T-helper 17 cell (primary cell): ENCODE data around the gene ASXL1. TPM values are rescaled to one million over a fixed set of nuclear protein-coding genes. Genes with fewer than 3 reads are reported as not detected.

Experiments
- ATAC-seq: fragments of 150-1000 bp; cut with Tn5 transposase; 2 replicates; pipeline ENCODE4 v1.10.0; 2021; ENCODE audit warnings: mild to moderate bottlenecking, moderate library complexity
- DNase-seq, 3 donors: peaks; one replicate each; pipeline versions ENCODE4 v3.0.0 to v3.0.0-alpha.2; 2020 to 2021
- H3K9me3 ChIP-seq: one replicate; pipeline ENCODE4 v1.7.0; 2013; ENCODE audit warnings: low read length, mild to moderate bottlenecking; ENCODE audit not compliant: control insufficient read depth, poor library complexity, severe bottlenecking
- H3K27ac Mint-ChIP-seq: one replicate; pipeline ENCODE4 v1.8.0; 2022; ENCODE audit warnings: mild to moderate bottlenecking, moderate library complexity, mixed read lengths
- H3K27me3 Mint-ChIP-seq: one replicate; pipeline ENCODE4 v1.8.0; 2022; ENCODE audit warnings: mixed read lengths
- H3K36me3 Mint-ChIP-seq: one replicate; pipeline ENCODE4 v1.8.0; 2022; ENCODE audit warnings: low read depth, mixed read lengths
- H3K4me1 Mint-ChIP-seq: one replicate; pipeline ENCODE4 v1.8.0; 2022; ENCODE audit warnings: mild to moderate bottlenecking, mixed read lengths
- H3K4me3 Mint-ChIP-seq: one replicate; pipeline ENCODE4 v1.8.0; 2022; ENCODE audit warnings: mild to moderate bottlenecking, moderate library complexity, mixed read lengths
- total RNA-seq, 4 donors: library from RNA in 2 of 4; stranded (reverse) in 2 of 4; gene quantifications; one replicate each; pipeline ENCODE4 v1.2.3 and lab custom pipeline; 2022 to 2026

Gene ASXL1
- total RNA-seq, 2 donors from 2014 or later: 198 to 207 TPM

DNA sequence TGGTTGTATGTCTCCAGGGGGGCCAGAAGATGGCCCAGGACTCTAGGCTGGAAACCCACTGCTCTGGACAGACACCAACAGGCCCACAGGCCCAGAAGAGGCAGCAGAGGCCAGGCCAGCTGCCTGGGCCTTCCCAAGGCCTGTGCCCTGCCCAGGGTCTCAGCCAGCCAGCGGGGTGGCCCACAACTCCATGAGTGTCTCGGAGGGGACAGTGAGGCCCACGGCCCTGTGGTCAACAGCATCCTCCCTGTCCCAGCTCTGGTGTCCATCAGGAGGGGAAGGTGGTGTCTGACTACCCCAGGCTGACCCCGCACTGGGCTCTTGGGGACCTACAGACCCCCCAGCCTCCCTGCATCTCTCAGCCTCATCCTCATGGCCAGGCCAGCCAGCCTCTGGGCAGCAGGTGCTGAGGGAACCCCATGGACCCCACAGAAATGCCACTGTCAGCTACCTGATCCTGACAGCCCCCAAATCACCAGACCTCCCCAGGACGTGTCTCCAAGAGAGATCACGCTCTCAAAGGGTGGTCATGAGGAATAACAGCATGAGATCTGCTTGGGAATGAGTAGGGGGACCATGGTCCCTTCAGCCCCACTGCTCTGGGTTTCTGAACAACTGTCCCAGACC lies 114.6 kb downstream of the ASXL1 start:
- H3K27me3 Mint-ChIP-seq: no peaks in the 10 kb centered on the region

DNA sequence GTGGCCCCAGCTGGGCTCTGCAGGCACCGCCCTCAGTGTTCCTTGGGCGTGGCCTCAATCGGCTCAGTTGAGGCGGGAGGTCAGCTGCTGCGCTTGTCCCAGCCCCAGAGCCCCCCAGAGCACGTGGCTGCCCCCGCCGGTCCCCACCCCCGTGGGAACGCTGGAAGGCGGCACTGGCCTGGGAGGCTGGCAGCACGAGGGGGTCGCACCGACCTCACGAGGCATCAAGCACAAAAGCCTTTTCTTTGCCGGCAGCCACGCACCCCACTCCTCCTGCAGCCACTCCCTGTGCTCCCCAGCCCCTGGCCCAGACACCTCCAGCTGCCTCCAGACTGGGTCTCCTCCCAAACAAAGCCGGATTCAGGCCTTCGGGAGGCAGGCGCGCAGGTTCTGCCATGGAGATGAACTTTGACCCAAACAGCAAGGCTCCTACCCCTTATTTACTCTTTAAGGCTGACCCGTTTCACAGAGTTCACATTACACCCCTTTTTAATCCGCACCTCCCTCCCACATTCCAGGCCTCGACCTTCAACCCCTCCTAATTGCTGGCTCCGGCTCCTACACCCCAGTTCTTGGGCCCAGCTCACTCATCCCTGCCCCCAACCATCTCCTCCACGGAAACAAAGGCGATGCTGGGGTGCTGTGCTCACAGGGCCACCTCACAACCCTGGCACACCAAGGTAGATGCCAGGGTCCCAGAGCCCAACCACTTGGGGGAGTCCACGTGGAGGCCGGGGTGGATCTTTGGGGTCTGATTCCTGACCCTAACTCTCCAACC lies 115.3 kb downstream of the ASXL1 start:
- peaks cover 28% of the 10 kb centered on the region for H3K4me1 Mint-ChIP-seq
- H3K4me3 Mint-ChIP-seq: no peak overlapping the region
- ATAC-seq (no peak), DNase-seq (no peak)
- H3K27ac Mint-ChIP-seq: no peak overlapping the region
- no peaks in the 10 kb centered on the region for H3K36me3 Mint-ChIP-seq
- no peaks in the 10 kb centered on the region for H3K9me3 ChIP-seq
- no peaks in the 10 kb centered on the region for H3K27me3 Mint-ChIP-seq

More for the DNA sequence above, 114.6 kb downstream of the ASXL1 start:
- H3K4me1 Mint-ChIP-seq: peaks cover 24% of the 10 kb centered on the region
- H3K27ac Mint-ChIP-seq: no peak overlapping the region
- H3K36me3 Mint-ChIP-seq: no peaks in the 10 kb centered on the region
- no peak for DNase-seq
- H3K4me3 Mint-ChIP-seq: no peak overlapping the region
- no peaks in the 10 kb centered on the region for H3K9me3 ChIP-seq
- no peak for ATAC-seq

DNA sequence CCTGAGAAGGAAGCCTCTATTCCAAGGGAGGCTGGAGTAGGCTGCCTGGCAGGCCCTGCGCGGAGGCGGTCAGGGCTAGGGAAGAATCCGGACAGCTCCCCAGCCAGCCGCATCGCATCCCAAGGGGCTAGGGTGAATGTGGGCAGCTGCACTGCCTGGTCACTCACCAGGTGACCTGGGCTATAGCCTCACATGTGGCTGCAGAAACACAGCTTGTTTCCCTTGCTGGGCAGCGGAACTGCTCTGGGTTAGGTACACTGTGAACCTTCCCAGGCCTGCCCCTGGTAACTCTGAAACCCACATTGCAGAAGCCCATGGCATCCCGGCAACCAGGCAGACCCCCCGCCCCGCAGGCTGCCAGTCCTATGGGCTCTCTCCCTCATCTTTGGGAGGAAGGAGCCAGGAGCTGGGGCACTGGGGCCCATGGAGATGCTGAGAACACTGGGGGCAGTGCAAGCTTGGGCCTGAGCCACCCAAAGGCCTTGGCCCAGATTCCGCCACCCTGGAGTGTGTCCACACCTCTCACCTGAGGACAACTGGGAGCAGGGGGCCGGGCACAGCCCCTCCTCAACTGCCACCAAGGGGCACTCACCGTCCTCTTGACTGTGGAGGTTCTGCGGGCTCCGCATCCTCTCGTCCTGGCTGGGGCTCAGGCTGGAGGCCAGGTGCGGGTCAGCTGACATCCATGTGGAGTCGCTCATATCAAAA lies 116.0 kb downstream of the ASXL1 start:
- ATAC-seq (no peak), DNase-seq (no peak)
- Mint-ChIP-seq H3K36me3 (no peaks in the 10 kb centered on the region), H3K4me1 (peaks cover 28% of the 10 kb centered on the region), H3K27me3 (no peaks in the 10 kb centered on the region), H3K27ac (no peak overlapping the region), H3K4me3 (no peak overlapping the region)
- H3K9me3 ChIP-seq: no peaks in the 10 kb centered on the region

DNA sequence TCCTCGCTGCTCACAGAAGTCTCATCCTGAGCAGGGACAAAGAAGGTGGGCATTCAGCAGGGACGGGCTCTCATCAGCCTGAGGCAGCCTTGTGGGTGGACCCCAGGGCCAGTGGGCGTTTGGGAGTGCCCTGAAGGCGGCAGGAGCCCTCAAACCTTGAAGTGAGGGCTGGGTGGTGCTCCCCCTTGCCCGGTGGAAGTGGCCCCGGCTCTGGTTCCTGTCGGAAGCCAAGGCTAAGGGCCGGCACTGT lies 116.5 kb downstream of the ASXL1 start:
- ATAC-seq: no peak
- no peak overlapping the region for H3K4me3 Mint-ChIP-seq
- H3K27ac Mint-ChIP-seq: no peak overlapping the region
- H3K9me3 ChIP-seq: no peaks in the 10 kb centered on the region
- peaks cover 31% of the 10 kb centered on the region for H3K4me1 Mint-ChIP-seq
- H3K27me3 Mint-ChIP-seq: no peaks in the 10 kb centered on the region
- H3K36me3 Mint-ChIP-seq: no peaks in the 10 kb centered on the region
- no peak for DNase-seq

DNA sequence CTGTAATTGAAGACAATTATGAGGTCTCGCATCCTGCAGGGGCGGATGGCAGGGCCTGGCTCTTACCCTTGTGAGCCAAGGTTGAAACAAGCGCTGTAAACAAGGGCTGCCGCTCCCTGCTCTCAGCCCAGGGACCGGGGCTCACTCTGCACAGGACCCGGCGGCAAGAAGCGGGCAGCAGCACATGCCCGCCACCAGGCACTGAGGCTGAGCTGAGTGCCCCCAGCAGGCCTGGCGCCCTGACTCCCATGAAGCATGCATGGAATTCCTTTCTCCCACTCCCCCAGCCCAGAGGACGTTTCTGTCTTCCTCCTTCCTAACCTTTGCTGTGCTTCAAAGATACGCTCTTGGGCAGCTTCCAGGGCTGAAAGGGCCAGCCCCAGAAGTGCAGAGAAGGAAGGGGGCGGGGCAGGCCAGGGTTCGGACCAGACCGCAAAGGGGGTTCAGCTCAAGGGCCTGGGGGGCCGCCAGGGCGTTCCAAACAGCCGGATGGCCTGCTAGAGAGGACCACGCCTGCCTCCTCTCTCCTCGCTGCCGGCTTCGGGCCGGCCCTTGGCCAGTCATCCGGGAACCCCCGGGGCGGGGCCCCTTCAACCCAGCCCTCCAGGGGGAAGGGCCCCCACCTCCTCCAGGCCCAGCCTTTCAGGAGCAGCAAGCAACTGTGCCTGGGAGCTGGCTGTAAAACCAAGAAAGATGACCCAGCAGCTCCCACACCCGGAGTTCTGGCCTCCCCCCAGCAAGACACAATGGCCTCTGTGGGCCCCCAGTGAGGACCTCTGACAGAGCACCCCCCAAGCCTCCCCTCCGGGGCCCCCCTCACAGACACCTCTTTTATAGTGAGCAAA lies 117.1 kb downstream of the ASXL1 start:
- no peaks in the 10 kb centered on the region for H3K27me3 Mint-ChIP-seq
- ATAC-seq (no peak), DNase-seq (no peak)
- no peak overlapping the region for H3K27ac Mint-ChIP-seq
- no peaks in the 10 kb centered on the region for H3K36me3 Mint-ChIP-seq
- H3K4me1 Mint-ChIP-seq: peaks cover 33% of the 10 kb centered on the region
- no peaks in the 10 kb centered on the region for H3K9me3 ChIP-seq
- H3K4me3 Mint-ChIP-seq: peak overlapping the region; percentile 36

DNA sequence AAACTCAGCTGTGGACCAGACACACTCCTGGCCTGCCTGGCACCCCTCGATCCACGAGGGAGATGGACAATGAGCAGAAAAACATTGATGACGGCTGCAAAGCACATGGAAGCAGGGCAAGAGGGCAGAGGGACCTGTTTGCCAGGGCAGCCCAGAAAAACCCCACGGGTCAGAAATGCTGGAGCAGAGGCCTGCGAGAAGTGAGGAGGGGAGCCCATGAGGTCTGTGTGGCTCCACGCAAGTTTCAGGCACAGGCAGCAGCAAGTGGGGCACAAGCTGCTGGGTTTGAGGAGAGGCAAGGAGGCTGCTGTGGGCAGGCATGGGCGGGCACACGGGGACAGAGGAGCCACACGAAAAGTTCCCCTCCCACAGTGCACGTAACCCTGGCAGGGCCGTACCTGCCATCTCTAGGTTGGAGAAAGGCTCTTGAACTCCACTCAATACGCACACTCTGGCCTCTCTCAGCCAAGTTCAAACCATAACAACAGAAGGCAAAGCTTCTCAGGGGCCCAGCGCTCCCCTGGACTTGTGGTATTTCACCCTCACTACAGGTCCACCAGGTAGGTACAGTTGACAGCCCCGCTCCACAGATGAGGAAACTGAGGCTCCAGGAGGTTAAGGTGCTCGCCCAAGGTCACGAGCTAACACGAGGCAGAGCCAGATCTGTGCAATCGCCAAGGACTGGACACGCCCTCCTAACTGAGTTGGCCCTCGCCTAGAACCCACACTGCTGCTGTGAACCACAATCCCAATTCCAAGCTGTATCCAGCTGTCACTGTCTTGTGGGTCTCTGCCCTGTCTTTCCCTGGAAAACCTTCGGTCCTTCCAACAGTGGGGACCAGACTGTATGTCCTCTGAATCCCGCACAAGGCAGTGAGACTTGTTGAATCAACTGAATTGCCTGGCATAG lies 118.8 kb downstream of the ASXL1 start:
- Mint-ChIP-seq H3K4me3 (no peak overlapping the region), H3K27ac (peak overlapping the region; percentile 80), H3K36me3 (no peaks in the 10 kb centered on the region), H3K4me1 (peaks cover 29% of the 10 kb centered on the region), H3K27me3 (no peaks in the 10 kb centered on the region)
- no peak for ATAC-seq
- no peak for DNase-seq
- no peaks in the 10 kb centered on the region for H3K9me3 ChIP-seq

DNA sequence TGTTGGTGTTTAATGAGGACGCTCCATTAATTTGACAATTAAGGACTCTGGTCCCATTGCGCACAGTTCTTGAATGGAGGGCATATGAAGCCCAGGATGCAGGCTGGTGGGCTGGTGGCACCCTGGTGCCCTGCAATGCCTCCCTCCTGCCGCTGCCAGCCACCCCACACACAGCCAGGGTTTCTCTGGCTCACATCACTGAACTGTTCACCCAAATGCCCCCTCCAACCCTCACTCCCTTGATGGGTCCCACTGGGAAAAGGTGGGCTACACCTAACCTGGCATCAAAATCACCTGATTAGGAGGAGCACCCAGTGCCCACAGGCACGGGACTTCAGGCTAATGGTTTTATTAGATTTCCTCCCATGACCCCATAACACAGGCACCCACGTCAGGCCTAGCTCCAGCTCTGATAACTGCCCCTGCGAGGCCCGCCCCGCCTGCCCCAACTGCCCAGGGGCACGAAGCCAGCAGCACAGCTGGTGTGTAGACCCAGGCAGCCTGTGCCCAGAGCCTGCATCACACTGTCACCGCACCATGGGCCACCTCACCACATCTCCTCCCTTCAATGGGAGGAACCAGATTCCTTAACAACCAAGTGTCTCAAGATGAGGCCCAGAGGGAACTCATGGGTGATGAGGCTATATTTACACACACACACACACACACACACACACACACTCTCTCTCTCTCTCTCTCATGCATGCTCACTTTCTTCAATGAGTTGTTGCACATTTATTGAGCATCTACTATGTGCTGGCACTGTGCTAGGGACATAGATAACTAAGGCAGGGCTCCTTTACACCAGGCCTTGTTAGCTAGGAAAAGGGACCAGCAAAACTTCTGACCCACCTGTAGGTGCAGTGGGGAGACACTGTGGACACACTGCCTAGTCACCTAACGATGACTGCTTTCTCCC lies 119.7 kb downstream of the ASXL1 start:
- Mint-ChIP-seq H3K27me3 (no peaks in the 10 kb centered on the region), H3K4me1 (peaks cover 30% of the 10 kb centered on the region), H3K4me3 (no peak overlapping the region), H3K27ac (peak overlapping the region; percentile 39), H3K36me3 (no peaks in the 10 kb centered on the region)
- DNase-seq (no peak), ATAC-seq (no peak)
- no peaks in the 10 kb centered on the region for H3K9me3 ChIP-seq

DNA sequence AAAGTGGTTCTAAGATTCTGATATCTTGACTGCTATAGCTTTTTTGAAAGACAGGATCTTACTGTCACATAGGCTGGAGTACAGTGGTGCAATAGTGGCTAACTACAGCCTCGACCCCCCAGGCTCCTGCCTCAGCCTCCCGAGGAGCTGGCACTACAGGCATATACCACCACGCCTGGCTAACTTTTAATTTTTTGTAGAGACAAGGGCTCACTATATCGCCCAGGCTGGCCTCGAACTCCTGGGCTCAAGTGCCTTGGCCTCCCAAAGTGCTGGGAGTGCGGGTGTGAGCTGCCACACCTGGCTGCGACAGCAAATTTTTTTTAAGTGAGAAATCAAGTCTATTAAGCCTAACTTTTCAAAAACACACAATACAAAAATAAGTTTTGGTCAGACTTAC lies 120.4 kb downstream of the ASXL1 start:
- H3K4me1 Mint-ChIP-seq: peaks cover 29% of the 10 kb centered on the region
- no peak overlapping the region for H3K4me3 Mint-ChIP-seq
- no peaks in the 10 kb centered on the region for H3K9me3 ChIP-seq
- no peak for ATAC-seq
- no peaks in the 10 kb centered on the region for H3K27me3 Mint-ChIP-seq
- H3K36me3 Mint-ChIP-seq: no peaks in the 10 kb centered on the region
- no peak for DNase-seq
- peak overlapping the region; percentile 39 for H3K27ac Mint-ChIP-seq

DNA sequence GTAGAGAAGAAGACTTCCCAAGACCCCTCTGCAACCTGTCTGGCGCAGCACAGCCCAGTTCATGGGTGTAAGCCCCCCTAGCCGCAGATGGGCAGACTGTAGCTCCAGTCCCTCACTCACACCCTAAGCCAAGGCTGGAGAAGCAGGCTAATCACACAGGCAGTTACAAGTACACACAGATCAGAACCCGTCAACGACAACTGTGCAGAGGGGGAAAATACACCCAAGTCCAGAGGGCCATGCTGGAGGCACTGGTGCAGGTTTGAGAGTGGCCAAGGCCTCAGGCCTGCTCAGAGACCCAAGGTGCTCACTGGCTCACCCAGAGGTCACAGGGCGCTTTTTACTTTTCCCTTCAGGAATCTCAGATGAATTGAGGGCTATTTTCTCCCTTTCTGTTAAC lies 120.9 kb downstream of the ASXL1 start:
- Mint-ChIP-seq H3K27ac (peak overlapping the region; percentile 39), H3K27me3 (no peaks in the 10 kb centered on the region), H3K4me3 (no peak overlapping the region), H3K36me3 (no peaks in the 10 kb centered on the region), H3K4me1 (peaks cover 29% of the 10 kb centered on the region)
- H3K9me3 ChIP-seq: no peaks in the 10 kb centered on the region
- no peak for ATAC-seq
- DNase-seq: no peak

DNA sequence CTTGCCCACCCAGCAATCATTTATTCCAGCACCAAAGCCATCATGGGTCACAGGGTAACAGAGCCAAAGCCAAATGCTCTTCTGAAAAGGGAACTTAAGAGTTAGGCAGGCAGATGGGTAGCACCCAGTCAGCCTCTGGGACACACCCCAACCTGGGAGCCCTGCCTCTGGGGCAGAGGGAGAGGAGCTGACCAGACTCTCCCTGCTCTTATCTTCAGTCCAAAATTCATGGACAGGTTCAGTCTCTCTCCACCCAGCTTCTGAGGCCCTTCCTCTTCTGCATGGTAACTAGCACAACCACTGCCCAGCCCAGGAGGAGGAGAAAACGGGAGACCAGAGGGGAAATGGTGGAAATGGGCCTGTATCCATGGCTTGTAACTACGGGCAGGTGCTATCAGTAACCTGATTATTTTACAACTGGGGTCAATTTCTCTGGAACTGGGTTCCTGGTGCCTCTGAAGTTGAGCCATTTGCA lies 121.6 kb downstream of the ASXL1 start:
- H3K4me3 Mint-ChIP-seq: no peak overlapping the region
- ATAC-seq (no peak), DNase-seq (no peak)
- H3K27me3 Mint-ChIP-seq: no peaks in the 10 kb centered on the region
- no peaks in the 10 kb centered on the region for H3K36me3 Mint-ChIP-seq
- no peaks in the 10 kb centered on the region for H3K9me3 ChIP-seq
- peaks cover 29% of the 10 kb centered on the region for H3K4me1 Mint-ChIP-seq
- H3K27ac Mint-ChIP-seq: peak overlapping the region; percentile 56

DNA sequence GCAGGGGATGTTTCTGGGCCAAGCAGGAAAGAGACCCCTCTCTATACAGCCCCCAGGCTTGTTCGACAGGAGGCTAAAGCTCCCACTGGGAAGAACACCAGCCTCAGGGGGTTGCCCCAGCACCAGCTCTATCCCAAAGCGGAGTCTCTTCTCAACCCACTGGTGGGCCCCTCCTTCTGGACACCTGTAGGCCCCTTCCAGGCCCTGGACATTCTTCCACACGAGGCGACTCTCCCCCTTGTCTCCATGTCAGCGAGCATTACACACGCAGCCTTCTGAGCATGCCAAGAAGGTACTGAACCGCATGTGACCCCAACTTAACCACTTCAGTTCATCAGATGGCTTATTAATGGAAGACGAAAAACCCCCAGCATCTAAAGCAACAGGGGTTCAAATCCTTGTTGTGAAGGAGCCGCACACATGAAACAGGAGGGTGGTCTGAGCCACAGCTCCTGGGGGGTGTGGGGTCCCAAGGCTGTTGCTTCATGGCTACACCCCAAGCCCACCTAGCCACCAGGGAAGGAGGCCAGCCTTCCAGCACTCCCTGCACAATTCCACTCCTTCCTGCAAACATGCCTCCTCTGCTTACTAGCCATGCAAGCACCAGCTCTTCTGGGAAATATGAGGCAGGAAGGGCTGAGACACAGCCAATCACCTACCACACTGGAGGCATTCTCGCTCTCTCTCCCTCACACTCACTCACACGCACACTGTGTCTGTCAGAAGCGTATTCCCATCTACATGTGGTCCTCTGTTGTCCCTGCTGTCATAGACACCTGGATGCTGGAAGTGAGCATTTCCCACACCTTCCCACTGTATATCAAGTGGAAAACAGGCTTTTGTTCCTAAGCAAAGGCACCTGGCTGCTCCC lies 122.5 kb downstream of the ASXL1 start:
- Mint-ChIP-seq H3K27me3 (no peaks in the 10 kb centered on the region), H3K36me3 (no peaks in the 10 kb centered on the region), H3K4me1 (peaks cover 35% of the 10 kb centered on the region), H3K4me3 (no peak overlapping the region), H3K27ac (peak overlapping the region; percentile 56)
- no peaks in the 10 kb centered on the region for H3K9me3 ChIP-seq
- ATAC-seq (no peak), DNase-seq (no peak)
